GM23338 (cell line): Measurements from ENCODE around the gene ABL1. TPM values are rescaled to one million over a fixed set of nuclear protein-coding genes. Genes with fewer than 3 reads are reported as not detected.

Experiments used
- ATAC-seq: fragments of 200-7000 bp; cut with Tn5 transposase; 3 replicates; pipeline ENCODE4 v1.9.1; 2020
- DNase-seq: peaks from one replicate; pipeline ENCODE4 v3.0.0-alpha.2; 2015; ENCODE audit warnings: low spot score
- H2AFZ ChIP-seq: fragments of 200-600 bp; sonication (generic); 2 replicates; pipeline ENCODE4 v1.8.0; 2016; ENCODE audit warnings: antibody characterized with exemption, mild to moderate bottlenecking, moderate library complexity
- H3F3A ChIP-seq: fragments of 200-600 bp; sonication (generic); replicated peaks from 2 replicates; pipeline ENCODE4 v1.8.0; 2017; ENCODE audit warnings: antibody characterized with exemption, mixed run types, low read depth
- H3K27ac ChIP-seq: fragments of 200-600 bp; sonication (generic); 2 replicates; pipeline ENCODE4 v1.6.1; 2016; ENCODE audit warnings: low read depth
- H3K27me3 ChIP-seq: fragments of 200-600 bp; sonication (generic); 2 replicates; pipeline ENCODE4 v1.8.0; 2016; ENCODE audit warnings: mild to moderate bottlenecking, mixed run types, moderate library complexity; ENCODE audit not compliant: insufficient read depth
- H3K36me3 ChIP-seq: fragments of 200-600 bp; sonication (generic); 2 replicates; pipeline ENCODE4 v1.8.0; 2016; ENCODE audit warnings: mild to moderate bottlenecking; ENCODE audit not compliant: insufficient read depth
- H3K4me1 ChIP-seq: fragments of 200-600 bp; sonication (generic); 2 replicates; pipeline ENCODE4 v1.8.0; 2016; ENCODE audit warnings: mild to moderate bottlenecking, moderate library complexity; ENCODE audit not compliant: insufficient read depth
- H3K4me2 ChIP-seq: fragments of 200-600 bp; sonication (generic); 2 replicates; pipeline ENCODE4 v1.7.1; 2017; ENCODE audit warnings: mixed run types
- H3K4me3 ChIP-seq: fragments of 200-600 bp; sonication (generic); 2 replicates; pipeline ENCODE4 v1.6.1; 2016; ENCODE audit warnings: mixed run types
- H3K79me2 ChIP-seq: fragments of 200-600 bp; sonication (generic); replicated peaks from 2 replicates; pipeline ENCODE4 v1.8.0; 2017; ENCODE audit warnings: mild to moderate bottlenecking; ENCODE audit not compliant: insufficient read depth
- H3K9me2 ChIP-seq: fragments of 200-600 bp; sonication (generic); 2 replicates; pipeline ENCODE4 v1.8.0; 2017; ENCODE audit not compliant: insufficient read depth
- H4K20me1 ChIP-seq: fragments of 200-600 bp; sonication (generic); replicated peaks from 2 replicates; pipeline ENCODE4 v1.8.0; 2017; ENCODE audit warnings: mild to moderate bottlenecking; ENCODE audit not compliant: insufficient read depth
- H3K27ac Mint-ChIP-seq: 2 replicates; pipeline ENCODE4 v1.8.0; 2020; ENCODE audit warnings: inconsistent platforms, mild to moderate bottlenecking, moderate library complexity, mixed read lengths
- H3K27me3 Mint-ChIP-seq: 3 replicates; pipeline ENCODE4 v1.8.0; 2022; ENCODE audit warnings: low read depth, mild to moderate bottlenecking, moderate library complexity, mixed read lengths, inconsistent platforms; ENCODE audit not compliant: insufficient read depth, poor library complexity
- H3K36me3 Mint-ChIP-seq: 3 replicates; pipeline ENCODE4 v1.8.0; 2021; ENCODE audit warnings: low read depth, mild to moderate bottlenecking, inconsistent platforms, moderate library complexity, mixed read lengths
- H3K4me1 Mint-ChIP-seq: 3 replicates; pipeline ENCODE4 v1.8.0; 2020; ENCODE audit warnings: mild to moderate bottlenecking, inconsistent platforms, mixed read lengths
- H3K4me3 Mint-ChIP-seq: 3 replicates; pipeline ENCODE4 v1.8.0; 2021; ENCODE audit warnings: moderate library complexity, mild to moderate bottlenecking, inconsistent platforms, mixed read lengths
- H3K9me3 Mint-ChIP-seq: 3 replicates; pipeline ENCODE4 v1.8.0; 2020; ENCODE audit warnings: moderate library complexity, mild to moderate bottlenecking, inconsistent platforms, mixed read lengths
- CREB1 ChIP-seq: fragments of 250-450 bp; sonication (Bioruptor Pico); IDR thresholded peaks from 2 replicates; pipeline ENCODE4 v1.5.0; 2020; ENCODE audit warnings: low read depth, mild to moderate bottlenecking, moderate library complexity
- EZH2 ChIP-seq: fragments of 200-600 bp; sonication (generic); IDR thresholded peaks from one replicate; pipeline ENCODE4 v1.8.0; 2017; ENCODE audit warnings: antibody characterized with exemption, mild to moderate bottlenecking, low read depth; ENCODE audit not compliant: unreplicated experiment
- EZH2phosphoT487 ChIP-seq: fragments of 200-600 bp; sonication (generic); IDR thresholded peaks from one replicate; pipeline ENCODE4 v1.8.1; 2018; ENCODE audit warnings: antibody characterized with exemption; ENCODE audit not compliant: unreplicated experiment
- JUNB ChIP-seq: IDR thresholded peaks from one replicate; pipeline ENCODE4 v1.6.1; 2016; ENCODE audit warnings: antibody characterized with exemption; ENCODE audit not compliant: unreplicated experiment
- NANOG ChIP-seq: IDR thresholded peaks from 2 replicates; pipeline ENCODE4 v1.6.1; 2016; ENCODE audit warnings: antibody characterized with exemption, borderline replicate concordance
- POLR2AphosphoS5 ChIP-seq: IDR thresholded peaks from 2 replicates; pipeline ENCODE4 v1.6.1; 2016; ENCODE audit warnings: antibody characterized with exemption, low read depth
- STAT1 ChIP-seq: IDR thresholded peaks from one replicate; pipeline ENCODE4 v1.6.1; 2016; ENCODE audit warnings: antibody characterized with exemption; ENCODE audit not compliant: unreplicated experiment
- ZNF114 ChIP-seq: fragments of 250-450 bp; sonication (Bioruptor Pico); IDR thresholded peaks from 2 replicates; pipeline ENCODE4 v1.5.0; 2020; ENCODE audit warnings: mild to moderate bottlenecking, moderate library complexity
- ZNF331 ChIP-seq: fragments of 250-450 bp; sonication (Bioruptor Pico); IDR thresholded peaks from 2 replicates; pipeline ENCODE4 v1.5.0; 2020; ENCODE audit warnings: low read depth, mild to moderate bottlenecking, moderate library complexity
- ZNF462 ChIP-seq: fragments of 250-450 bp; sonication (Bioruptor Pico); IDR thresholded peaks from 2 replicates; pipeline ENCODE4 v1.5.0; 2020; ENCODE audit warnings: mild to moderate bottlenecking, moderate library complexity
- polyA plus RNA-seq: library from polyadenylated mRNA; unstranded; fragments of >200 nt; fragmentation: Nextera tagmentation; extraction: Ambion mirVana; gene quantifications from 2 replicates; pipeline ENCODE4 v1.2.1, GENCODE V29; 2016
- total RNA-seq: library from RNA; depleted of rRNA; stranded (reverse); fragments of >200 nt; shearing (Covaris generic); gene quantifications from 2 replicates; pipeline ENCODE4 v1.2.3, GENCODE V29; 2014
- TF ChIP-seq, protein P1 (sequence below), 2 experiments: fragments of 200-600 bp in 1 of 2; sonication (generic) in 1 of 2; conservative IDR thresholded peaks; 2 replicates each; pipeline versions ENCODE4 v1.5.1 to v1.6.1; 2016 to 2017; ENCODE audit warnings: antibody characterized with exemption in 2 of 2, low read depth in 2 of 2, mild to moderate bottlenecking in 2 of 2, moderate library complexity in 1 of 2
- TF ChIP-seq, protein P2 (sequence below): IDR thresholded peaks from 2 replicates; pipeline ENCODE4 v1.6.1; 2016; ENCODE audit warnings: antibody characterized with exemption
- TF ChIP-seq, protein P3 (sequence below): IDR thresholded peaks from one replicate; pipeline ENCODE4 v1.6.1; 2018; ENCODE audit warnings: antibody characterized with exemption; ENCODE audit not compliant: unreplicated experiment

ABL1 gene
- total and polyA plus RNA-seq, 2 experiments from 2014 or later: 20.7 to 85.1 TPM

GRCh38 chr9:130886981-130887380 lies 51.9 kb downstream of the ABL1 start:
- H3K27ac ChIP-seq: no peak overlapping the region; the same call in 1 of the 2 replicates
- TF ChIP-seq ZNF114 (no peak), ZNF462 (CRISPR knock-in tag) (no peak), POLR2AphosphoS5 (no peak), EZH2 (no peak), CREB1 (CRISPR knock-in tag) (no peak), STAT1 (no peak), NANOG (no peak), ZNF331 (CRISPR knock-in tag) (no peak), EZH2phosphoT487 (no peak), JUNB (no peak)
- TF ChIP-seq, protein P1, sequence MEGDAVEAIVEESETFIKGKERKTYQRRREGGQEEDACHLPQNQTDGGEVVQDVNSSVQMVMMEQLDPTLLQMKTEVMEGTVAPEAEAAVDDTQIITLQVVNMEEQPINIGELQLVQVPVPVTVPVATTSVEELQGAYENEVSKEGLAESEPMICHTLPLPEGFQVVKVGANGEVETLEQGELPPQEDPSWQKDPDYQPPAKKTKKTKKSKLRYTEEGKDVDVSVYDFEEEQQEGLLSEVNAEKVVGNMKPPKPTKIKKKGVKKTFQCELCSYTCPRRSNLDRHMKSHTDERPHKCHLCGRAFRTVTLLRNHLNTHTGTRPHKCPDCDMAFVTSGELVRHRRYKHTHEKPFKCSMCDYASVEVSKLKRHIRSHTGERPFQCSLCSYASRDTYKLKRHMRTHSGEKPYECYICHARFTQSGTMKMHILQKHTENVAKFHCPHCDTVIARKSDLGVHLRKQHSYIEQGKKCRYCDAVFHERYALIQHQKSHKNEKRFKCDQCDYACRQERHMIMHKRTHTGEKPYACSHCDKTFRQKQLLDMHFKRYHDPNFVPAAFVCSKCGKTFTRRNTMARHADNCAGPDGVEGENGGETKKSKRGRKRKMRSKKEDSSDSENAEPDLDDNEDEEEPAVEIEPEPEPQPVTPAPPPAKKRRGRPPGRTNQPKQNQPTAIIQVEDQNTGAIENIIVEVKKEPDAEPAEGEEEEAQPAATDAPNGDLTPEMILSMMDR (conservative IDR thresholded peaks at IDR 0.05; ENCODE audit: low read depth in 2 of 2): no peak
- TF ChIP-seq, protein P2, sequence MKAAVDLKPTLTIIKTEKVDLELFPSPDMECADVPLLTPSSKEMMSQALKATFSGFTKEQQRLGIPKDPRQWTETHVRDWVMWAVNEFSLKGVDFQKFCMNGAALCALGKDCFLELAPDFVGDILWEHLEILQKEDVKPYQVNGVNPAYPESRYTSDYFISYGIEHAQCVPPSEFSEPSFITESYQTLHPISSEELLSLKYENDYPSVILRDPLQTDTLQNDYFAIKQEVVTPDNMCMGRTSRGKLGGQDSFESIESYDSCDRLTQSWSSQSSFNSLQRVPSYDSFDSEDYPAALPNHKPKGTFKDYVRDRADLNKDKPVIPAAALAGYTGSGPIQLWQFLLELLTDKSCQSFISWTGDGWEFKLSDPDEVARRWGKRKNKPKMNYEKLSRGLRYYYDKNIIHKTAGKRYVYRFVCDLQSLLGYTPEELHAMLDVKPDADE: no peak
- TF ChIP-seq, protein P3, sequence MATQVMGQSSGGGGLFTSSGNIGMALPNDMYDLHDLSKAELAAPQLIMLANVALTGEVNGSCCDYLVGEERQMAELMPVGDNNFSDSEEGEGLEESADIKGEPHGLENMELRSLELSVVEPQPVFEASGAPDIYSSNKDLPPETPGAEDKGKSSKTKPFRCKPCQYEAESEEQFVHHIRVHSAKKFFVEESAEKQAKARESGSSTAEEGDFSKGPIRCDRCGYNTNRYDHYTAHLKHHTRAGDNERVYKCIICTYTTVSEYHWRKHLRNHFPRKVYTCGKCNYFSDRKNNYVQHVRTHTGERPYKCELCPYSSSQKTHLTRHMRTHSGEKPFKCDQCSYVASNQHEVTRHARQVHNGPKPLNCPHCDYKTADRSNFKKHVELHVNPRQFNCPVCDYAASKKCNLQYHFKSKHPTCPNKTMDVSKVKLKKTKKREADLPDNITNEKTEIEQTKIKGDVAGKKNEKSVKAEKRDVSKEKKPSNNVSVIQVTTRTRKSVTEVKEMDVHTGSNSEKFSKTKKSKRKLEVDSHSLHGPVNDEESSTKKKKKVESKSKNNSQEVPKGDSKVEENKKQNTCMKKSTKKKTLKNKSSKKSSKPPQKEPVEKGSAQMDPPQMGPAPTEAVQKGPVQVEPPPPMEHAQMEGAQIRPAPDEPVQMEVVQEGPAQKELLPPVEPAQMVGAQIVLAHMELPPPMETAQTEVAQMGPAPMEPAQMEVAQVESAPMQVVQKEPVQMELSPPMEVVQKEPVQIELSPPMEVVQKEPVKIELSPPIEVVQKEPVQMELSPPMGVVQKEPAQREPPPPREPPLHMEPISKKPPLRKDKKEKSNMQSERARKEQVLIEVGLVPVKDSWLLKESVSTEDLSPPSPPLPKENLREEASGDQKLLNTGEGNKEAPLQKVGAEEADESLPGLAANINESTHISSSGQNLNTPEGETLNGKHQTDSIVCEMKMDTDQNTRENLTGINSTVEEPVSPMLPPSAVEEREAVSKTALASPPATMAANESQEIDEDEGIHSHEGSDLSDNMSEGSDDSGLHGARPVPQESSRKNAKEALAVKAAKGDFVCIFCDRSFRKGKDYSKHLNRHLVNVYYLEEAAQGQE: no peak

More at GRCh38 chr9:130886981-130887380, 51.9 kb downstream of the ABL1 start:
- DNase-seq (no peak), ATAC-seq (no peak)
- Histone ChIP-seq H3F3A (no peaks in the 10 kb centered on the region), H3K27me3 (no peaks in the 10 kb centered on the region), H3K4me2 (no peak overlapping the region), H3K36me3 (peaks cover 26% of the 10 kb centered on the region; the same call in 1 of the 2 replicates), H4K20me1 (peaks cover 2% of the 10 kb centered on the region; the same call in 1 of the 2 replicates), H3K4me1 (no peaks in the 10 kb centered on the region), H2AFZ (no peak overlapping the region), H3K79me2 (no peaks in the 10 kb centered on the region), H3K9me2 (no peaks in the 10 kb centered on the region), H3K4me3 (no peak overlapping the region)
- H3K27me3 Mint-ChIP-seq: peaks cover 9% of the 10 kb centered on the region
- H3K4me1 Mint-ChIP-seq: peaks cover 7% of the 10 kb centered on the region; the same call in 1 of the 3 replicates
- H3K27ac Mint-ChIP-seq: no peak overlapping the region
- no peak overlapping the region for H3K4me3 Mint-ChIP-seq
- H3K36me3 Mint-ChIP-seq: peaks cover 48% of the 10 kb centered on the region
- no peaks in the 10 kb centered on the region for H3K9me3 Mint-ChIP-seq
